ENCODE results near the gene C1orf87. TPM values are rescaled to one million over a fixed set of nuclear protein-coding genes. Genes with fewer than 3 reads are reported as not detected.
"Not testable (repeated sequence)": the region's sequence is repeated elsewhere in the genome, so short reads cannot be mapped to it uniquely, and the experiment has no call there.

The C1orf87 gene
- total RNA-seq, 1 donor = not detected

DNA sequence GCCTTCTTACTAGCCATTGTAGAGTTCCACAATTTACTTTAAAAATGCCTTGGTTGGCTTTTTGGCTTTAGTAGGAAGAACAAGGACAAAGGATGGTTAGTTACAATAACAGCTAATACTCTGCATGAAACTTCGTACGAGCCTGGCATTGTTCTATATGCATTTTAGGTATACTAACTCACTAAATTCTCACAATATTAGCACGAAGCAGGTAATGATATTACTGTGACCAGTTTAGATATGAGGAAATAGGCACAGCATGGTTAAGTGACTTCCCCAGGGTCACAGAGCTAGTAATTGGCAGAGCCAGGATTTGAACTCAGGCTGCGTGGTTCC lies 96.5 kb downstream of the C1orf87 start:
- DNase-seq (ENCODE audit: low read depth) = no peak
- no peak for TF ChIP-seq CTCF (IDR thresholded peaks at IDR 0.05; ENCODE audit: insufficient read depth, low read depth, low read length)

GRCh38 chr1:59976194-59977074 lies 97.1 kb downstream of the C1orf87 start:
- DNase-seq (ENCODE audit: low read depth) = peak; percentile 57
- peak; percentile 88 for TF ChIP-seq CTCF (IDR thresholded peaks at IDR 0.05; ENCODE audit: insufficient read depth, low read depth, low read length)
- no peak overlapping the region for H3K4me3 ChIP-seq (ENCODE audit: low read depth, low read length)

More for the DNA sequence above, 96.5 kb downstream of the C1orf87 start:
- H3K4me3 ChIP-seq (ENCODE audit: low read depth, low read length) = no peak overlapping the region

GRCh38 chr1:59973719-59974118 lies 99.9 kb downstream of the C1orf87 start:
- no peak for TF ChIP-seq CTCF (IDR thresholded peaks at IDR 0.05; ENCODE audit: insufficient read depth, low read depth, low read length)
- no peak overlapping the region for H3K4me3 ChIP-seq (ENCODE audit: low read depth, low read length)
- no peak for DNase-seq (ENCODE audit: low read depth)

- no peak for TF ChIP-seq CTCF (IDR thresholded peaks at IDR 0.05; ENCODE audit: insufficient read depth, low read depth, low read length)
- no peak for DNase-seq (ENCODE audit: low read depth)
- no peak overlapping the region for H3K4me3 ChIP-seq (ENCODE audit: low read depth, low read length)
These were observed 101.2 kb downstream of the C1orf87 start for GRCh38 chr1:59972216-59972927.

GRCh38 chr1:59971464-59971911 lies 102.1 kb downstream of the C1orf87 start:
- DNase-seq (ENCODE audit: low read depth) = peak; percentile 62
- TF ChIP-seq CTCF (IDR thresholded peaks at IDR 0.05; ENCODE audit: insufficient read depth, low read depth, low read length) = peak; percentile 96
- H3K4me3 ChIP-seq (ENCODE audit: low read depth, low read length) = no peak overlapping the region

DNA sequence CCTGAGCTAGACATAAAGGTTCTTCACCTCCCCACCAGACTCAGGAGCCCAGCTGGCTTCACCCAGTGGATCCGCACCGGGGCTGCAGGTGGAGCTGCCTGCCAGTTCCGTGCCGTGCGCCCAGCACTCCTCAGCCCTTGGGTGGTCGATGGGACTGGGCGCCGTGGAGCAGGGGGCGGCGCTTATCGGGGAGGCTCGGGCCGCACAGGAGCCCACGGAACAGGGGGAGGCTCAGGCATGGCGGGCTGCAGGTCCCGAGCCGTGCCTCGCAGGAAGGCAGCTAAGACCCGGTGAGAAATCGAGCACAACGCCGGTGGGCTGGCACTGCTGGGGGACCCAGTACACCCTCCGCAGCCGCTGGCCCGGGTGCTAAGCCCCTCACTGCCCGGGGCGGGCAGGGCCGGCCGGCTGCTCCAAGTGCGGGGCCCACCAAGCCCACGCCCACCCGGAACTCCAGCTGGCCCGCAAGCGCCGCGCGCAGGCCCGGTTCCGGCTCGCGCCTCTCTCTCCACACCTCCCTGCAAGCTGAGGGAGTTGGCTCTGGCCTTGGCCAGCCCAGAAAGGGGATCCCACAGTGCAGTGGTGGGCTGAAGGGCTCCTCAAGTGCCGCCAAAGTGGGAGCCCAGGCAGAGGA lies 103.9 kb downstream of the C1orf87 start:
- not testable (repeated sequence) for H3K4me3 ChIP-seq (ENCODE audit: low read depth, low read length); DNase-seq (ENCODE audit: low read depth)

- not testable (repeated sequence) for H3K4me3 ChIP-seq (ENCODE audit: low read depth, low read length); DNase-seq (ENCODE audit: low read depth)
These were observed 104.8 kb downstream of the C1orf87 start for GRCh38 chr1:59968746-59969145.
